A549 (cell line): Measurements from ENCODE around the gene WTAP. TPM values are rescaled to one million over a fixed set of nuclear protein-coding genes. Genes with fewer than 3 reads are reported as not detected.

Experiments used
- ATAC-seq, 2 experiments: fragments of 200-7000 bp in 1 of 2; fragments of >200 bp in 1 of 2; cut with Nextera tagmentation in 1 of 2; cut with Tn5 transposase in 1 of 2; 3 replicates each; pipeline versions ENCODE4 v1.8.0 to v1.9.1; 2018 to 2020; ENCODE audit warnings: mild to moderate bottlenecking in 1 of 2, moderate library complexity in 1 of 2
- CTCF ChIA-PET: fragments of 300-600 bp; sonication (Branson Sonifier 250); formaldehyde crosslinking; extraction: SDS; loops from one replicate; lab custom pipeline; 2021; ENCODE audit warnings: antibody characterized with exemption, inconsistent platforms; lab: Yijun Ruan, JAX
- POLR2A ChIA-PET: fragments of 350-600 bp; formaldehyde crosslinking; extraction: SDS; loops from one replicate; lab custom pipeline; 2021; ENCODE audit warnings: antibody characterized with exemption, inconsistent platforms; lab: Yijun Ruan, JAX
- DNase-seq, 2 experiments: peaks; one replicate each; pipeline versions ENCODE4 v3.0.0 to v3.0.0-alpha.2; 2011 to 2016; ENCODE audit warnings: low read depth in 1 of 2, low spot score in 1 of 2
- FAIRE-seq: peaks from 2 replicates; lab custom pipeline; 2011; peaks lifted over from hg19 to GRCh38; lab: Jason Lieb, UNC
- H3K27ac ChIP-seq, 2 experiments: fragments of >200 bp; sonication (Bioruptor Twin); formaldehyde crosslinking; 3 replicates each; pipeline ENCODE4 v1.5.1; 2016 to 2017
- H3K4me1 ChIP-seq: fragments of >200 bp; sonication (Bioruptor Twin); formaldehyde crosslinking; 3 replicates; pipeline ENCODE4 v1.6.1; 2016
- H3K4me2 ChIP-seq: fragments of >200 bp; sonication (Bioruptor Twin); formaldehyde crosslinking; 3 replicates; pipeline ENCODE4 v1.6.1; 2016
- H3K4me3 ChIP-seq: fragments of >200 bp; sonication (Bioruptor Twin); formaldehyde crosslinking; 3 replicates; pipeline ENCODE4 v1.5.1; 2016
- H3K9me3 ChIP-seq: fragments of >200 bp; sonication (Bioruptor Twin); formaldehyde crosslinking; 3 replicates; pipeline ENCODE4 v1.6.1; 2016
- CBX8 ChIP-seq: fragments of 200-600 bp; sonication (generic); IDR thresholded peaks from 2 replicates; pipeline ENCODE4 v1.6.1; 2016
- CEBPB ChIP-seq, 2 experiments: fragments of >200 bp in 1 of 2; sonication (Bioruptor Twin) in 1 of 2; formaldehyde crosslinking in 1 of 2; IDR thresholded peaks; 2 replicates each; pipeline ENCODE4 v1.6.1; 2012 to 2016
- CHD2 ChIP-seq: fragments of 150-350 bp; IDR thresholded peaks from 2 replicates; pipeline ENCODE4 v1.6.1; 2014; ENCODE audit warnings: low read length; ENCODE audit not compliant: partially characterized antibody
- CHD4 ChIP-seq: fragments of 200-600 bp; sonication (generic); IDR thresholded peaks from 2 replicates; pipeline ENCODE4 v1.6.1; 2016; ENCODE audit warnings: antibody characterized with exemption, mild to moderate bottlenecking, borderline replicate concordance
- EHF ChIP-seq: fragments of 250-450 bp; sonication (Bioruptor Pico); IDR thresholded peaks from 2 replicates; pipeline ENCODE4 v1.5.0; 2020; ENCODE audit warnings: mild to moderate bottlenecking
- EP300 ChIP-seq, 2 experiments: fragments of >200 bp; sonication (Bioruptor Twin); formaldehyde crosslinking; IDR thresholded peaks; 2 replicates in 1 of 2; 3 replicates in 1 of 2; pipeline ENCODE4 v1.6.1; 2016 to 2017
- ESRRA ChIP-seq: fragments of 150-350 bp; IDR thresholded peaks from 2 replicates; pipeline ENCODE4 v1.6.1; 2014; ENCODE audit warnings: mild to moderate bottlenecking, low read length, borderline replicate concordance
- HDAC2 ChIP-seq: fragments of 200-600 bp; sonication (generic); IDR thresholded peaks from 2 replicates; pipeline ENCODE4 v1.6.1; 2016
- HOXB13 ChIP-seq: fragments of 250-450 bp; sonication (Bioruptor Pico); IDR thresholded peaks from 2 replicates; pipeline ENCODE4 v1.5.0; 2020; ENCODE audit warnings: low read depth, mild to moderate bottlenecking, moderate library complexity
- JUN ChIP-seq, 2 experiments: fragments of >200 bp; sonication (Bioruptor Twin); formaldehyde crosslinking; IDR thresholded peaks; 2 replicates in 1 of 2; 3 replicates in 1 of 2; pipeline ENCODE4 v1.6.1; 2016 to 2017
- JUNB ChIP-seq: fragments of >200 bp; sonication (Bioruptor Twin); formaldehyde crosslinking; IDR thresholded peaks from 2 replicates; pipeline ENCODE4 v1.6.1; 2016
- KDM1A ChIP-seq: fragments of 200-600 bp; sonication (generic); IDR thresholded peaks from 2 replicates; pipeline ENCODE4 v1.6.1; 2016; ENCODE audit warnings: low read depth, mild to moderate bottlenecking
- MAZ ChIP-seq: fragments of 150-350 bp; IDR thresholded peaks from 2 replicates; pipeline ENCODE4 v1.6.1; 2014; ENCODE audit warnings: antibody characterized with exemption, low read depth, low read length, borderline replicate concordance
- MYC ChIP-seq: IDR thresholded peaks from 2 replicates; pipeline ENCODE4 v1.6.1; 2012; ENCODE audit warnings: mild to moderate bottlenecking, inconsistent platforms, low read length, improper control_type of control experiment, borderline replicate concordance
- NFE2L2 ChIP-seq: fragments of 150-350 bp; conservative IDR thresholded peaks from 2 replicates; pipeline ENCODE4 v1.6.1; 2014; ENCODE audit warnings: low read length
- NPAS2 ChIP-seq: fragments of 250-450 bp; sonication (Bioruptor Pico); IDR thresholded peaks from 2 replicates; pipeline ENCODE4 v1.8.0; 2022; ENCODE audit warnings: mild to moderate bottlenecking, moderate library complexity, borderline replicate concordance
- PHF8 ChIP-seq: fragments of 200-600 bp; sonication (generic); IDR thresholded peaks from 2 replicates; pipeline ENCODE4 v1.6.1; 2016; ENCODE audit warnings: low read depth, mild to moderate bottlenecking, antibody characterized with exemption, moderate library complexity, borderline replicate concordance
- RAD21 ChIP-seq, 2 experiments: fragments of >200 bp in 1 of 2; sonication (Bioruptor Twin) in 1 of 2; formaldehyde crosslinking in 1 of 2; IDR thresholded peaks in 1 of 2; conservative IDR thresholded peaks in 1 of 2; 2 replicates in 1 of 2; 3 replicates in 1 of 2; pipeline ENCODE4 v1.6.1; 2012 to 2018; ENCODE audit warnings: inconsistent platforms in 1 of 2
- RARB ChIP-seq: fragments of 250-450 bp; sonication (Bioruptor Pico); IDR thresholded peaks from 2 replicates; pipeline ENCODE4 v1.8.0; 2021; ENCODE audit warnings: mild to moderate bottlenecking, moderate library complexity
- RCOR1 ChIP-seq: fragments of 150-350 bp; IDR thresholded peaks from 2 replicates; pipeline ENCODE4 v1.6.1; 2014; ENCODE audit warnings: antibody characterized with exemption, low read length, low read depth
- SREBF2 ChIP-seq: fragments of 450-650 bp; IDR thresholded peaks from 2 replicates; pipeline ENCODE4 v1.6.1; 2014; ENCODE audit warnings: mild to moderate bottlenecking, moderate library complexity
- ZC3H11A ChIP-seq: fragments of 450-650 bp; IDR thresholded peaks from 2 replicates; pipeline ENCODE4 v1.6.1; 2014; ENCODE audit warnings: antibody characterized with exemption, mild to moderate bottlenecking
- WGBS: methylation state at CpG from one replicate; pipeline ENCODE4 v1.1.6; 2017; ENCODE audit errors: missing lambda C conversion rate; 5-methylcytosine and 5-hydroxymethylcytosine counted together
- polyA plus RNA-seq, 4 experiments: library from polyadenylated mRNA; depleted of rRNA in 3 of 4; stranded (reverse); fragments of >200 nt; fragmentation: RNase III in 1 of 4; extraction: RNeasy Plus Mini Kit Qiagen cat#74134 plus additional on column Dnase treatment in 1 of 4; gene quantifications; 2 replicates in 3 of 4; 3 replicates in 1 of 4; pipeline ENCODE4 v1.2.3, GENCODE V29; 2011 to 2017
- TF ChIP-seq, protein P1 (sequence below): fragments of 250-450 bp; sonication (Bioruptor Pico); IDR thresholded peaks from 2 replicates; pipeline ENCODE4 v1.5.0; 2020; ENCODE audit warnings: low read depth, mild to moderate bottlenecking, moderate library complexity
- TF ChIP-seq, protein P2 (sequence below): fragments of >200 bp; sonication (Bioruptor Twin); formaldehyde crosslinking; IDR thresholded peaks from 2 replicates; pipeline ENCODE4 v1.6.1; 2016
- TF ChIP-seq, protein P3 (sequence below): fragments of 200-600 bp; sonication (generic); IDR thresholded peaks from 2 replicates; pipeline ENCODE4 v1.6.1; 2016; ENCODE audit warnings: antibody characterized with exemption, mild to moderate bottlenecking, moderate library complexity
- TF ChIP-seq, protein P4 (sequence below): fragments of >200 bp; sonication (Bioruptor Twin); formaldehyde crosslinking; IDR thresholded peaks from 3 replicates; pipeline ENCODE4 v1.6.1; 2016
- TF ChIP-seq, protein P5 (sequence below): fragments of 150-350 bp; IDR thresholded peaks from 2 replicates; pipeline ENCODE4 v1.6.1; 2014; ENCODE audit warnings: low read depth, mild to moderate bottlenecking, low read length
- TF ChIP-seq, protein P6 (sequence below): IDR thresholded peaks from 2 replicates; pipeline ENCODE4 v1.6.1; 2012
- TF ChIP-seq, protein P7 (sequence below): IDR thresholded peaks from 2 replicates; pipeline ENCODE4 v1.6.1; 2012; ENCODE audit warnings: low read depth, borderline replicate concordance
- TF ChIP-seq, protein P8 (sequence below): IDR thresholded peaks from 2 replicates; pipeline ENCODE4 v1.6.1; 2012
- TF ChIP-seq, protein P9 (sequence below): fragments of 450-650 bp; IDR thresholded peaks from 2 replicates; pipeline ENCODE4 v1.6.1; 2014; ENCODE audit warnings: antibody characterized with exemption

Gene WTAP
- polyA plus RNA-seq, 2 of the 4 experiments (the other 2 are of a cell fraction) = 42.4 to 53.2 TPM

DNA sequence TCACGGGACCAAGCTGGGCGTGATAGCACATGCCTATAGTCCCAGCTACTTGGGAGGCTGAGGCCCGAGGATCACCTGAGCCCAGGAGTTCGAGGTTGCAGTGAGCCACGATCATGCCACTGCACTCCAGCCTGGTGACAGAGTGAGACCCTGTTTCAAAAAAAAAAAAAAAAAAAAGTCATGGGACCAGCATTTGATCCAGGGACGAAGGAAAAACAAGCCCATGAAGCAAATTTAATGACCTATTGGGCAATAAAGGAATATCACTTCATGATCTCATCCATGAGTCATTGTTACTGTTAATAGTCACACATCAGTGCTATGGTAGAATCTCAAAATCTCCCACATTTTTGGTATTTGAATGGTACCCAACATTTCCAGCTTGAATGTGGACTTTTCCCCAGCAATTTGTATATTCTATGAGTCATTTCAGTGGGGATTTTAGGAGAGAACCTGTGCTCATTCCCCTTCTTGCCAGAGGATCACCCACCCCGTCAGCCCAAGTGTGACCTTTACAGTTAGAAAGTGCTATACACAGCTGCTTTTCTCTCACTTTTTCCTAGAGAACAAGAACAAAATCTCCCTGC is 25.8 kb upstream of the WTAP start:
- Histone ChIP-seq H3K4me1 (peaks cover 23% of the 10 kb centered on the region), H3K4me2 (peak overlapping the region; percentile 39), H3K9me3 (no peaks in the 10 kb centered on the region), H3K4me3 (no peak overlapping the region), H3K27ac (peak overlapping the region; percentile 70 to 88)
- no peak for FAIRE-seq
- DNase-seq = peak; percentile 49 to 61
- POLR2A ChIA-PET = interaction anchor here (0.7 to 1.7 kb wide), 6 partner anchors 9 to 88 kb away, joined by 3 to 7 read pairs (median 4); partner anchors contain the start of genes SOD2, TCP1 and WTAP
- WGBS = 41% methylated on average over 7 of the region's 7 CpGs
- peak; percentile 87 to 93 for ATAC-seq
- CTCF ChIA-PET = interaction anchor here (0.7 to 1.2 kb wide), 4 partner anchors 19 to 835 kb away, joined by 3 to 5 read pairs (median 4); no protein-coding TSS in a partner anchor
- TF ChIP-seq, protein P1, sequence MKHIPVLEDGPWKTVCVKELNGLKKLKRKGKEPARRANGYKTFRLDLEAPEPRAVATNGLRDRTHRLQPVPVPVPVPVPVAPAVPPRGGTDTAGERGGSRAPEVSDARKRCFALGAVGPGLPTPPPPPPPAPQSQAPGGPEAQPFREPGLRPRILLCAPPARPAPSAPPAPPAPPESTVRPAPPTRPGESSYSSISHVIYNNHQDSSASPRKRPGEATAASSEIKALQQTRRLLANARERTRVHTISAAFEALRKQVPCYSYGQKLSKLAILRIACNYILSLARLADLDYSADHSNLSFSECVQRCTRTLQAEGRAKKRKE = no peak
- TF ChIP-seq, protein P2, sequence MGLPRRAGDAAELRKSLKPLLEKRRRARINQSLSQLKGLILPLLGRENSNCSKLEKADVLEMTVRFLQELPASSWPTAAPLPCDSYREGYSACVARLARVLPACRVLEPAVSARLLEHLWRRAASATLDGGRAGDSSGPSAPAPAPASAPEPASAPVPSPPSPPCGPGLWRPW = peak; percentile 67; the same call in 1 of the 2 replicates
- TF ChIP-seq HDAC2 = no peak
- TF ChIP-seq, protein P3, sequence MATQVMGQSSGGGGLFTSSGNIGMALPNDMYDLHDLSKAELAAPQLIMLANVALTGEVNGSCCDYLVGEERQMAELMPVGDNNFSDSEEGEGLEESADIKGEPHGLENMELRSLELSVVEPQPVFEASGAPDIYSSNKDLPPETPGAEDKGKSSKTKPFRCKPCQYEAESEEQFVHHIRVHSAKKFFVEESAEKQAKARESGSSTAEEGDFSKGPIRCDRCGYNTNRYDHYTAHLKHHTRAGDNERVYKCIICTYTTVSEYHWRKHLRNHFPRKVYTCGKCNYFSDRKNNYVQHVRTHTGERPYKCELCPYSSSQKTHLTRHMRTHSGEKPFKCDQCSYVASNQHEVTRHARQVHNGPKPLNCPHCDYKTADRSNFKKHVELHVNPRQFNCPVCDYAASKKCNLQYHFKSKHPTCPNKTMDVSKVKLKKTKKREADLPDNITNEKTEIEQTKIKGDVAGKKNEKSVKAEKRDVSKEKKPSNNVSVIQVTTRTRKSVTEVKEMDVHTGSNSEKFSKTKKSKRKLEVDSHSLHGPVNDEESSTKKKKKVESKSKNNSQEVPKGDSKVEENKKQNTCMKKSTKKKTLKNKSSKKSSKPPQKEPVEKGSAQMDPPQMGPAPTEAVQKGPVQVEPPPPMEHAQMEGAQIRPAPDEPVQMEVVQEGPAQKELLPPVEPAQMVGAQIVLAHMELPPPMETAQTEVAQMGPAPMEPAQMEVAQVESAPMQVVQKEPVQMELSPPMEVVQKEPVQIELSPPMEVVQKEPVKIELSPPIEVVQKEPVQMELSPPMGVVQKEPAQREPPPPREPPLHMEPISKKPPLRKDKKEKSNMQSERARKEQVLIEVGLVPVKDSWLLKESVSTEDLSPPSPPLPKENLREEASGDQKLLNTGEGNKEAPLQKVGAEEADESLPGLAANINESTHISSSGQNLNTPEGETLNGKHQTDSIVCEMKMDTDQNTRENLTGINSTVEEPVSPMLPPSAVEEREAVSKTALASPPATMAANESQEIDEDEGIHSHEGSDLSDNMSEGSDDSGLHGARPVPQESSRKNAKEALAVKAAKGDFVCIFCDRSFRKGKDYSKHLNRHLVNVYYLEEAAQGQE = no peak
- TF ChIP-seq, protein P4, sequence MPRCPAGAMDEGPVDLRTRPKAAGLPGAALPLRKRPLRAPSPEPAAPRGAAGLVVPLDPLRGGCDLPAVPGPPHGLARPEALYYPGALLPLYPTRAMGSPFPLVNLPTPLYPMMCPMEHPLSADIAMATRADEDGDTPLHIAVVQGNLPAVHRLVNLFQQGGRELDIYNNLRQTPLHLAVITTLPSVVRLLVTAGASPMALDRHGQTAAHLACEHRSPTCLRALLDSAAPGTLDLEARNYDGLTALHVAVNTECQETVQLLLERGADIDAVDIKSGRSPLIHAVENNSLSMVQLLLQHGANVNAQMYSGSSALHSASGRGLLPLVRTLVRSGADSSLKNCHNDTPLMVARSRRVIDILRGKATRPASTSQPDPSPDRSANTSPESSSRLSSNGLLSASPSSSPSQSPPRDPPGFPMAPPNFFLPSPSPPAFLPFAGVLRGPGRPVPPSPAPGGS = 0 out of 3 replicates have a peak, but pooled peaks have one; percentile 47
- TF ChIP-seq PHF8 = no peak
- TF ChIP-seq, protein P5, sequence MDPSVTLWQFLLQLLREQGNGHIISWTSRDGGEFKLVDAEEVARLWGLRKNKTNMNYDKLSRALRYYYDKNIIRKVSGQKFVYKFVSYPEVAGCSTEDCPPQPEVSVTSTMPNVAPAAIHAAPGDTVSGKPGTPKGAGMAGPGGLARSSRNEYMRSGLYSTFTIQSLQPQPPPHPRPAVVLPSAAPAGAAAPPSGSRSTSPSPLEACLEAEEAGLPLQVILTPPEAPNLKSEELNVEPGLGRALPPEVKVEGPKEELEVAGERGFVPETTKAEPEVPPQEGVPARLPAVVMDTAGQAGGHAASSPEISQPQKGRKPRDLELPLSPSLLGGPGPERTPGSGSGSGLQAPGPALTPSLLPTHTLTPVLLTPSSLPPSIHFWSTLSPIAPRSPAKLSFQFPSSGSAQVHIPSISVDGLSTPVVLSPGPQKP = no peak
- TF ChIP-seq ZC3H11A = no peak
- TF ChIP-seq NPAS2 (CRISPR knock-in tag) = no peak
- TF ChIP-seq CHD2 = no peak
- TF ChIP-seq SREBF2 = no peak
- TF ChIP-seq CBX8 = no peak
- TF ChIP-seq JUN (IDR thresholded peaks at IDR 0.05) = peak; percentile 56 to 71; a peak in 2 of 5 replicates
- no peak for TF ChIP-seq RAD21 (conservative IDR thresholded peaks at IDR 0.05 in 1 of 2, IDR thresholded peaks at IDR 0.05 in 1 of 2)
- no peak for TF ChIP-seq RCOR1
- no peak for TF ChIP-seq EHF
- TF ChIP-seq MAZ = no peak
- TF ChIP-seq KDM1A = no peak
- peak in 1 of 2 experiments; percentile 51; a peak in 1 of 5 replicates for TF ChIP-seq EP300 (IDR thresholded peaks at IDR 0.05)
- peak; percentile 92 to 94 for TF ChIP-seq CEBPB (IDR thresholded peaks at IDR 0.05)
- no peak for TF ChIP-seq CHD4
- TF ChIP-seq, protein P6, sequence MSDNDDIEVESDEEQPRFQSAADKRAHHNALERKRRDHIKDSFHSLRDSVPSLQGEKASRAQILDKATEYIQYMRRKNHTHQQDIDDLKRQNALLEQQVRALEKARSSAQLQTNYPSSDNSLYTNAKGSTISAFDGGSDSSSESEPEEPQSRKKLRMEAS = no peak
- no peak for TF ChIP-seq MYC
- peak; percentile 87 for TF ChIP-seq JUNB
- TF ChIP-seq, protein P7, sequence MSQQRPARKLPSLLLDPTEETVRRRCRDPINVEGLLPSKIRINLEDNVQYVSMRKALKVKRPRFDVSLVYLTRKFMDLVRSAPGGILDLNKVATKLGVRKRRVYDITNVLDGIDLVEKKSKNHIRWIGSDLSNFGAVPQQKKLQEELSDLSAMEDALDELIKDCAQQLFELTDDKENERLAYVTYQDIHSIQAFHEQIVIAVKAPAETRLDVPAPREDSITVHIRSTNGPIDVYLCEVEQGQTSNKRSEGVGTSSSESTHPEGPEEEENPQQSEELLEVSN = no peak
- no peak for TF ChIP-seq HOXB13
- TF ChIP-seq RARB (CRISPR knock-in tag) = no peak
- no peak for TF ChIP-seq ESRRA
- TF ChIP-seq NFE2L2 = no peak
- TF ChIP-seq, protein P8, sequence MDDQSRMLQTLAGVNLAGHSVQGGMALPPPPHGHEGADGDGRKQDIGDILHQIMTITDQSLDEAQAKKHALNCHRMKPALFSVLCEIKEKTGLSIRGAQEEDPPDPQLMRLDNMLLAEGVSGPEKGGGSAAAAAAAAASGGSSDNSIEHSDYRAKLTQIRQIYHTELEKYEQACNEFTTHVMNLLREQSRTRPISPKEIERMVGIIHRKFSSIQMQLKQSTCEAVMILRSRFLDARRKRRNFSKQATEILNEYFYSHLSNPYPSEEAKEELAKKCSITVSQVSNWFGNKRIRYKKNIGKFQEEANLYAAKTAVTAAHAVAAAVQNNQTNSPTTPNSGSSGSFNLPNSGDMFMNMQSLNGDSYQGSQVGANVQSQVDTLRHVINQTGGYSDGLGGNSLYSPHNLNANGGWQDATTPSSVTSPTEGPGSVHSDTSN = no peak
- TF ChIP-seq, protein P9, sequence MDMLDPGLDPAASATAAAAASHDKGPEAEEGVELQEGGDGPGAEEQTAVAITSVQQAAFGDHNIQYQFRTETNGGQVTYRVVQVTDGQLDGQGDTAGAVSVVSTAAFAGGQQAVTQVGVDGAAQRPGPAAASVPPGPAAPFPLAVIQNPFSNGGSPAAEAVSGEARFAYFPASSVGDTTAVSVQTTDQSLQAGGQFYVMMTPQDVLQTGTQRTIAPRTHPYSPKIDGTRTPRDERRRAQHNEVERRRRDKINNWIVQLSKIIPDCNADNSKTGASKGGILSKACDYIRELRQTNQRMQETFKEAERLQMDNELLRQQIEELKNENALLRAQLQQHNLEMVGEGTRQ = no peak
